ENCODE results near the gene DAGLB.
A peak's percentile ranks its signal among the peaks of the same experiment; 100 is the strongest.
"Not testable (repeated sequence)": the region's sequence is repeated elsewhere in the genome, so short reads cannot be mapped to it uniquely, and the experiment has no call there.

The DAGLB gene, protein sequence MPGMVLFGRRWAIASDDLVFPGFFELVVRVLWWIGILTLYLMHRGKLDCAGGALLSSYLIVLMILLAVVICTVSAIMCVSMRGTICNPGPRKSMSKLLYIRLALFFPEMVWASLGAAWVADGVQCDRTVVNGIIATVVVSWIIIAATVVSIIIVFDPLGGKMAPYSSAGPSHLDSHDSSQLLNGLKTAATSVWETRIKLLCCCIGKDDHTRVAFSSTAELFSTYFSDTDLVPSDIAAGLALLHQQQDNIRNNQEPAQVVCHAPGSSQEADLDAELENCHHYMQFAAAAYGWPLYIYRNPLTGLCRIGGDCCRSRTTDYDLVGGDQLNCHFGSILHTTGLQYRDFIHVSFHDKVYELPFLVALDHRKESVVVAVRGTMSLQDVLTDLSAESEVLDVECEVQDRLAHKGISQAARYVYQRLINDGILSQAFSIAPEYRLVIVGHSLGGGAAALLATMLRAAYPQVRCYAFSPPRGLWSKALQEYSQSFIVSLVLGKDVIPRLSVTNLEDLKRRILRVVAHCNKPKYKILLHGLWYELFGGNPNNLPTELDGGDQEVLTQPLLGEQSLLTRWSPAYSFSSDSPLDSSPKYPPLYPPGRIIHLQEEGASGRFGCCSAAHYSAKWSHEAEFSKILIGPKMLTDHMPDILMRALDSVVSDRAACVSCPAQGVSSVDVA

DNA sequence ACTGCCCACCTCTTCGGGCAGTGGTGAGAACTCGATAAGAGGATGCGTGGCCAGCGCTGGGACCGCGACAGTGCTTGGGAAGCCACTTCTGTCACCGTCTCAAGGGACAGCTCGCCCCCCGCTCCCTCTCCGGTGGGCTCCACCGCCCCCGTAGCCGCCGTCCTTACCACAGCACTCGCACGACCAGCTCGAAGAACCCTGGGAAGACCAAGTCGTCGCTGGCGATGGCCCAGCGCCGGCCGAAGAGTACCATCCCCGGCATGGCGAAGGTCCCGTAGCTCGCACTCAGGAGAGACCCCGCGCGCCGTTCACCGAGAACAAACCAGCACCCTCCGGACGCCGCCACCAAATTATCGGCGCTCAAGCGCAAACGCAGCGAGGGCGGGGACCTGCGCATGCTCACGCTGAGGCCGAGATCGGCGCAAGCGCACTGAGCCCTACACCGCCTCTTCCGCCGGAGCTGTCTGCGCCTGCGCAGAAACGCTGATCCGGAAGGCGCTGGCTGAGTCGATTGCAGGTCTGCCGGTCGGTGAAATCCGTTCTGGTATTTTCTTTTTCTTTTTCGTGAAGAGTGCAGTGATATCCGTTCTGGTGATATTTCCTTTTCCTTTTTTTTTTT lies at the start of gene DAGLB:
TSS of gene DAGLB (minus strand) at position 374 of the 619 bp plus-strand sequence. CDS start at position 262, 112 bp downstream.
- DNase-seq, result peak; percentile 96

DNA sequence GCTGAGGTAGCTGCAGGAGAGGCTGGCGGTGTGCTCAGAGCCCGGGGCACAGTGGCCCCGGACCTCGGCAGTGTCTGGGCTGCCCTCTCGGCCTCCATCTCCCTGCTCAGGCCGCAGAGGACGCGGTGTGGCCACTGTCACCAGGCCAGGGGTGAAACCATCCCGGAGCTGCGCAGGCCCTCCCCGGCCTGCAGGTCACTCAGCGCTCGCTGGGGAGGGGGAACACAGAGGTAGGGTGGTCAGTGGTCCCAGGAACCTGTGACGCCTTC lies 49.8 kb upstream of the DAGLB start:
- DNase-seq, result no peak

DNA sequence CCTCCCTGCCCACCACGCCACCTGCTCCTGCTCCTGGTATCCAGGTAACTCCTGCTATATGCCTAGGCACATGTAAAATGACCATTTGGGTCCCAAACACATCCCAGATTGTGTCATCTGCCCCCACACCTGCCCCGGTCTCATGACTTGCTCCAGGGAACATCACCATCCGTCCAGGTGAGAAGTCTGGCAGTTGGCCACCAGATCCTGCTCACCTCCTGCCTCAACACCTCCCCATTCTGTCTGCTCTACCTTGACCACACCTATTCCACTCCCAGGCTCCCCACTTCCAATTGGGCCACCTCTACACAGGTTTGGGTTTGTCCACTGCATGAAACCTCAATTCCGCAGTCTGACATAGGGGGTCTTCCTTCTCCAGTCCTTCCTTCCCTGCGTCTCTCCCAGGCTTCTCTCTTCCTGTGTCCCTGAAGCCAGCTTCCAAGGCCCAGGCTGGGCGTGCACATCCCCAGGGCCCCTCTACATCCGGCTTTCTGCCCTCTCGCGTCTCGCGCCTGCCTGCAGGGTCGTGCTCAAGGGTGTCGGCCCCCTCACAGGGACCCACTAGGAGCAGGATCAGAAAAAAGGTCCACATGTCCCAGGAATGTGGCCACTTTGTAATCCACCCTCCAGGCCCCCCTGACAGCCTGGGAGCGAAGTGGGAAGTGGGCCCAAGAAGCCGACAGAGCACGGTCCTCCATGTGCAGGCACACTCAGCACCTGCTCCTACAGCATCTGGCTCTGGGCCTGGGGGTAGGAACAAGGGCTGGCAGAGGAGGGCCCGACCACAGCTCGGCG lies 49.3 kb upstream of the DAGLB start:
- DNase-seq, result no peak

DNA sequence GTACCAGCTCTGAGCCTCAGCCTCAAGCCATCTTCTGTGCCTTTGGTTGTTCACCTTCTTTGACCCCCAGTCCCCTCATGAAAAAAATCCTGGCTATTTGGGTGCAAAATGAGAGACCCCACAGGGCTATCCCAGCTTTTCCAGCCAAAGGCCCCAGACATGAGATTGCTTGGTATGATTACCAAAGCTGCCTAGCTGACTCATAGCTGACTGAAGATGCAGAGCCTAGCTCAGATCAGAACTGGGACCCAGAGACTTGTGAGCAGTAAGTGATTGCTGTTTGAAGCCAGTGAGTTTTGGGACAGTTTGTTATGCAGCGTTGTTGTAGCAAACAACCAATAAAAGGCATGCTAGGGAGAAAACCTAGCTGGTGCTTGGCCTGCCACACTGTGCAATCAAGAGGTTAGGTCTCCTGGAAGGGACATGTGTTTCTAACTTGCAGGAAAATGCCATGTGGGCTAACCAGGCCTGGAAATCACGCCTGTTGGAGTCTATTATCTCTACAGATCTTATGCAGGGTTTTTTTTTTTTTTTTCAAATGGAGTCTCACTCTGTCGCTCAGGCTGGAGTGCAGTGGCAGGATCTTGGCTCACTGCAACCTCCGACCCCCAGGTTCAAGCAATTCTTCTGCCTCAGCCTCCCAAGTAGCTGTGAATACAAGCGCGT lies 48.0 kb upstream of the DAGLB start:
- no peak for DNase-seq

DNA sequence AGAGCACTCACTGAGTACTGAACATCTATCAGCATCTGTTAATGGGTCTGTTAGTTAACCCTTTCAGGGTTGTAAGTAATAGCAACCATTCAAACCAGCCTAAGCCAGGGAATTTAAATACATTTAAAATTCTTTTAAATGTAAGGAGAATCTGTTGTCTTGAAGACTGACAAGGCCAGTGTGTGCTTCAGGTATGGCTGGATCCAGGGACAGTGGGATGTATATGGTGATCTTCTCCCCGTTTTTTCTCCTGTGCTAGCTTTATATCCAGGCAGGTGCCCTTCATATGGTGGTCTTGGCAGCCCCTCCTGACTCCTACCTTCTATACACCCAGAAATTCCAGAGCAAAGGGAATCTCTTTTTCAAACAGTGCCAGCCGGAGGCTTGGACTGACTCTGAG lies 46.6 kb upstream of the DAGLB start:
- no peak for DNase-seq

DNA sequence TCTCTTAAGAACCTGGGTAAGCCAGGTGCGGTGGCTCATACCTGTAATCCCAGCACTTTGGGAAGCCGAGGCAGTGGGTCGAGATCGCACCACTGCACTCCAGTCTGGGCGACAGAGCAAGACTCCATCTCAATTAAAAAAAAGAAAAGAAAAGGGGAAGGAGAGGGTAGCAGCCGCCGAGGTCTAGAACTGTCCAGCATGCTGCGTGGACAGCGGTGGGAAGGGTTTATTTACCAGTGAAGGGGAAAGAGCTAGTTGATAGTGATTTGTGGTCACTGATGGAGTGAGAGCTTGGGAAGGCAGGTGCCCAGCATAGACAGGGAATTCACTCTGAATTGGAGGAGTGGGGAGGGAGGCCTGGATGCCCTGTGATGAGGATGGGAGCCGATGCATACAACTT lies 43.4 kb upstream of the DAGLB start:
- no peak for DNase-seq

DNA sequence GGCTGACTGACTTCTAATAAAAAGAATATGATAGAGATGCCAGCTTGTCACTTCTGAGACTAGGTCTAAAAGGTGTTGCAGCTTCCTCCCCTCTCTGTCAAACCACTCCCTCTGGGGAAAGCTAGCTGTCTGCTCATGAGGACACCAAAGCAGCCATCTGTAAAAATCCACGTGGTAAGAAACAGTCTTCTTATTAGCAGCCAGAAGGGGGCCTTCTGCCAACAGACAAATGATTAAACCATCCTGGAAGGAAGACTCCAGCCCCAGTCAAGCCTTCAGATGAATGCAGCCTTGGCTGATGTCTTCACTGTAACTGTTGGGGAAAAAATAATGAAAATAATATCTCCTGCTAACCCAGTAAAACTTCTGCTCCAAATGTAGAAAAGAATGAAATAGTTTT lies 41.9 kb upstream of the DAGLB start:
- DNase-seq, result no peak

DNA sequence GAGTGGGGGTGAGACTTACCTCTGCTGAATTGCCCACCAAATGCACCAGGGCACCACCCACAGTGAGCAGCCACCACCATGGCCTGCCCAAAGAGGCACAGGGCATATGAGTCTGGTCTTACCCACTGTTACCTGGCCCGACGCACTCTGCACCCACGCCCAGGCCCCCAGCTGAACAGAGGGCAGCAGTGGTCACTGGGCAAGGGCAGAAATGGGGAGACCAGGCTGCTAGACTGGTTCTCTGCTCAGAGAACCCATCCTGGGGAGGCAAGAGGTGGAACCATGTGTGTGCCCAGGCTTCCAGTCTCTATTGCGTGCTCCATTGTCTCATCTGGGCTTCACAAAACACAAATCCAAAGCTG lies 39.4 kb upstream of the DAGLB start:
- DNase-seq, result no peak

DNA sequence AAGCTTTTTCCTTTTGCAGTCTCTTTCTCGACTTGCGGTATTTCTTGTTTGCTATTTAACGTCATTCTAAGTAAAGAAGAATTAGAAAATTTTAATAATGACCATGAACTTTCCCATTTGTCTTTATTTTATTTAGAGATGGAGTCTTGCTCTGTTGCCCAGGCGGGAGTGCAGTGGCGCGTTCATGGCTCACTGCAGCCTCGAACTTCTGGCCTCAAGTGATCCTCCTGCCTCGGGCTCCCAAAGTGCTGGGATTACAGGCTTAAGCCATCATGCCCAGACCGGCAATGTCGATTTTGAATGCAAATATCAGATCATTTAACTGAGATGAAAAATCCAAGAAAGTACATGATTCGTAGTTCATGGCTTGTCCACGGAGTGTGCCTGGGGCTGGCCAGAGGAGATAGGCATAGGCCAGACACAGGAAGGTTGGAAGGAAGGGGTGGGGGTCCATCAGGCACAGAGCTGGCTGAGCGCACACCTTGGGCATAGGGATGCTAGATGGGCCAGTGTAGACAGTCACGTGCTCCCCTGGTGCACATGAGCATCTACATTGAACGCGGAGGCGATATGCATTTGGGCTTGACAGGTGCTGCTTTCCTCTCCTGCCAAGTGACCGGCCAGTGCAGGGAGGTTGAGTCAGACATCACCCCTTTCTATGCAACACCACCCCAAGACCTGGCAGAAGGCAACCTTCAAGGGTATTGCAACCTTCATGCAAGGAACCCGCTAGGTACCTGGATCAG lies 38.9 kb upstream of the DAGLB start:
- no peak for DNase-seq

DNA sequence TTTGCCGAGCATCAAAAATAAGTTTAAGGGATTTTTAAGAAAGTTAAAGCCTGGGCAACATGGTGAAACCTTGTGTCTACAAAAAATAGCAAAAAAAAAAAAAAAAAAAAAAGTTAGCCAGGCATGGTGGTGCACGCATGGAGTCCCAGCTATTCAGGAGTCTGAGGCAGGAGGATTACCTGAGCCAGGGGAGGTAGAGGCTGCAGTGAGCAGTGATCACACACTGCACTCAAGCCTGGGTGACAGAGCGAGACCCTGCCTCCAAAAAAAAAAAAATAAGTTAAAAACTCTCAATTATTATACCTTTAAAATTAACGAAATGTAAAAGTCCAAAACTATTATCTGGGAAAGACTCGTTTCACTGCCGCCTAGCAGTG lies 35.0 kb upstream of the DAGLB start:
- DNase-seq, result no peak

DNA sequence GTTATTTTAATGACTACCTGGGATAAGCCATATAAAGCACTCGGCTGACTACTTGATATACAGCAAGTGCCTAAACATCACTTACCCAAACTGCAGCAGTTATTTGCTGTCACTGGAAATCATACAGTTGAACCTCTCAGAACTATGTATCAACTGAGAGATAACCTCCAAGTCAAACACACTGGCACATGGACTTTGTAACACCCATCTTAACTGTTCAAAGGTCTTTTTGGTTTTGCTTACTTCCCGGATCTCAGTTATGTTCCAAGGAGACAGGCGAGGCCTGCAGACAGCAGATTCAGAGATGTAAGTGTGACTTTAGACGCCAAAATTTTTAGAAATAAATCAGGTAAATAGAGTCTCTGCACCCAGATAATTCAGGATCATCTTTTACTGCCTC lies 34.6 kb upstream of the DAGLB start:
- DNase-seq, result no peak

DNA sequence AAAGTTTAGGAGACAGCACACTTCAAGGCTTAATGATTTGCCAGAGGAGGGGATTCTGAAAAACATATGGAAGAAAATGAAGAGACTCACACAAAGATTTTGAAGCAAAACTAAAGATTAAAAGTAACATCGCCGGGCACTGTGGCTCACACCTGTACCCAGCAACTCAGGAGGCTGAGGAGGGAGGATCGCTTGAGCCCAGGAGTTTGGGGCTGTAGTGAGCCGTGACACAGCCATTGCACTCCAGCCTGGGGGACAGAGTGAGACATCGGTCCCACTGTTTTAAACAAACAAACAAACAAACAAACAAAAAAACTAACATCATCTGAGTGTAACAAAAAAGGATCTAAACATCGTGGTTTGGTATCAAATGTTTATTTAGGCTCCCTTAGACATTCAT lies 33.7 kb upstream of the DAGLB start:
- no peak for DNase-seq

DNA sequence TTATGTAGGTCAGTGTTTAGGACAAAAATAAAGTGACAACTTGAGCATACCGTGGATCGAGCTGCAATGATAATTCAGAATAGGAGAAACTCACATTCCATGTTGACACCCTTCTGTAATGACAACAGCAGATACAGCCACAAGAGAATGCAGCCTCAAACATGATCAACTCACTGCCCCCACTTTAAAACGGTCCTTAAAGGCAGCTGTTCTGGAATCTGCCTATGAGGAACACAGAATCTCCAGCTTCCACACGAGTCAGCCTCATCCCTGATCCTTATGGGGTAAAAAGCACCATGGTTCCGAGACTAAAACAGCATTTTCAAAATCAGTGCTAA lies 32.5 kb upstream of the DAGLB start:
- DNase-seq, result no peak

DNA sequence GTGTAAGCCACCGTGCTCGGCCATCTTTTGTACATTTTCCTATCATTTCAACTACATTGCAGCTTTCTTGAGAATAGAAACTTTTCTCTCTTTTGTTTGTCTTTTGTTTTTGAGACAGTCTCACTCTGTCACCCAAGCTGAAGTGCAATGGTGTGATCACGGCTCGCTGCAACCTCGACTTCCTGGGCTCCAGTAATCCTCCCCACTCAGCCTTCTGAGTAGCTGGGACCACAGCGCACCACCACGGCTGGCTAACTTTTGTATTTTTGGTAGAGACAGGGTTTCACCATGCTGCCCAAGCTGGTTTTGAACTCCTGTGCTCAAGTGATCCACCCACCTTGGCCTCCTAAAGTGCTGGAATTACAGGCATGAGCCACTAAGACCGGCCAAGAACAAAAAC lies 31.3 kb upstream of the DAGLB start:
- no peak for DNase-seq

DNA sequence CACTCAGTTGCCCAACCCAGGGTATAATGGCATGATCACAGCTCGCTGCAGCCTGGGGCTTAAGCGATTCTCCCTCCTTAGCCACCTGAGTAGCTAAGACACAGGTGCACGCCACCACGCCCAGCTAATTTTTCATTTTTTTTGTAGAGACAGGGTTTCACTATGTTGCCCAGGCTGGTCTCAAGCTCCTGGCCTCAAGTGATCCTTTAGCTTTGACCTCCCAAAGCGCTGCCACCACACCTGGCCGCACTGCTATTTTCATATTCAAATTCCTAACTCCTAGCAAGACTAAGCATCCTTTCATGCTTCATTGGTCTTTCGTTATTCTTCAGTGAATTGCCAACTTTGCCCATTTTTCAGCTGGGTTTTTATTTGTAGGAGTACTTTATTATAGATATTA lies 30.4 kb upstream of the DAGLB start:
- DNase-seq, result no peak

DNA sequence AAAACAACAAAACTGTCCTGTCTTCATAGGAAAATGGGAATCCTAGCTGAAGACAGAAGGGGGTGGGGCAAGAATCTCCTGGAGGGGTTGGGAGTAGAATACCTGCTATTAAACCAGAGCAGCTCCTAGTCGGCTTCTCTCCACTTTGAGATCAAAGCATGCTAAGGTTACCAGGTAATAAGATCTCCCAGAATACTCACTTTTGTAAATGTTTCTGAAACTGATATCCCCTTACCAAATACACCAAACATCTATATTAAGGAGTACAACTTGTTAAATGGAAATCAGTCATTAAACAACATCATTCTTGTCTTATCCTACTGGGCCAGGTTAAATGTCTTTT lies 29.5 kb upstream of the DAGLB start:
- DNase-seq, result no peak

DNA sequence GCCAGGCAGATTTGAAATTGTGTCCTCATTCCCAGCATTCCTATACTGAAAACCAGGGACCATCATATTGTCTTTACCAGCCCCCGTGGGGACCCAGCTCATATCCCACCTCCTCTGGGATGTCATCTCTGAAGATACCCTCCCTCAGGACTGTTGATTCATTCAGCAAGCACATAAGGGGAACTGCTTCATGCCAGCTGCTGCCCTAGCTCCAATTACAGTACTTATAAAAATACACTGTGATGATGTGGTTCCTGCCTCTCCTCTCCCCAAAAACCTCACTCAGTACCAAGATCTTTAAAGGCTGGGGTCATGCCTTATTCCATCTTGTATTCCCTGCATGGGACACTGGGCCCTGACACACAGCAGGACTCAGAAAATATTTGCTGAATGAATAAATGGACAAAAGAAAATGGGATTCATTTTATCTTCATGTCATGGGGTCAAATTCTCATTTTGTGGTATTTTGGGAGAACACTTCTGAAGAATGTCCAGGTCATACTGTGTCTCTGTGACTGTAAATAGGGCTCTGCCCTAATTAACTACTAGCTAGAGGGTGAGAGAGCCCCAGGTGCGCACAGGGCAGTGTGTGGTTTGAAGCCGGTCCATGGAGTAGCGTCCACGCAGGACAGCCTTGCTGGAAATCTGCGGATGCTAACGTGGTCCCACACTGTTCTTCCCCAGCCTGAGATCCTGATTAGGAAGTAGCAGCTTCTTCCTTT lies 29.0 kb upstream of the DAGLB start:
- DNase-seq, result no peak

DNA sequence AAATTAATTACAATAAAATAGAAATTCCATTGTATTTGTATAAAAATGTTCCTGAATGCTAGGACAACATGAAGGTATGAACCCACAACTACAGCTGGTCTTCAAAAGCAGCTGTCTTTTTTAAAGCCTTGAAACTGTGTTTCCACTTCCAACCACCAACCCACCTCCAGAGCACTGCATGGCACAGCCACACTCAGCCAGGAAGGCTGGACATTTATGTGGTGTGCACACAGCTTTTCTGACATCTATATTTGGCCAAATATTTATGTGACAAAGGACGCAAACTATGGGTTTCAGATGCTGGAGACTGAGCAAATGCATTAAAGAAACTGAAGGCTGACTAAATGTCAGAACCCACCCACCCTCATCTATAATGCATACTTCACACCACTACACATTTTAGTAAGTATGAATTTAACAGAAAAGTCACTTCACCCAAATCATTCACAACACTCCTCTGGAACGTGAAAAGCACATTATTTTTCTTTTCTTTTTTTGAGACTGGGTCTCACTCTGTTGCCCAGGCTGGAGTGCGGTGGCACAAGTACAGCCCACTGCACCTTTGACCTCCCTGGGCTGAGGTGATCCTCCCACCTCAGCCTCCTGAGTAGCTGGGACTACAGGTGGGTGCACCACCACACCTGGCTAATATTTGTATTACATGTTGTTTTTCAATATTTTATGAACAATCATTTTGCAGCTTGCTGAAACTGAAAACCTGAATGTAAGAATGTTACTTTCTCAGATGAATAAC lies 27.9 kb upstream of the DAGLB start:
- DNase-seq, result no peak

DNA sequence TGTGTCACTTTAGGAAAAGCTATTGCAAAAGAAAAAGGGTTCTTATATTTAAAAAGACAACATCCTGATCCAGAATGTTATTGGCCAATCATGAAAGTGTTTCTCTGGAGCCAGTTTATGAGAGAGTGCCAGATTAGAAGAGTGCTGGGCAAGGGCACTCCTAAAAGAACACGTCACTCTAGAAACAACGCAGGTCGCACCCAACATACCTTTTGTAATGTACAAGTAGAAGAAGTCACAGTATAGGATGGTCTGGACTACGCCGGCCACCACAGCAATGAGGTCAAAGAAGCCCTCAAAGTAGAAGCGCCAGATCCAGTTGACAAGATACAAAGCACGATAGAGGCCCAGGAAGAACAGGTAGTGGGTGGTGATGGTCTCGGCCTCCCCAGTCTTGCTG lies 18.1 kb upstream of the DAGLB start:
- no peak for DNase-seq

DNA sequence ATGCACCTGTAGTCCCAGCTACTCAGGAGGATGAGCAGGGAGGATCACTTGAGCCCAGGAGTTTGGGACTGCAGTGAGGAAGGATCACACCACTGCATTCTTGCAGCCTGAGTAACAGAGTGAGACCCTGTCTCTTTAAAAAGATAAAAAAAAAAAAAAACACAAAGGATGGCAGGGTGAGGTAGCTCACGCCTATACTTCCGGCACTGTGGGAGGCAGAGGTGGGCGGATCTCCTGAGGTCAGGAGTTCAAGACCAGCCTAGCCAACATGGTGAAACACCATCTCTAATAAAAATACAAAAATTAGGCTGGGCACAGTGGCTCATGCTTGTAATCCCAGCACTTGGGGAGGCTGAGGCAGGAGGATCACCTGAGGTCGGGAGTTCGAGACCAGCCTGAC lies 15.9 kb upstream of the DAGLB start:
- not testable (repeated sequence) for DNase-seq

DNA sequence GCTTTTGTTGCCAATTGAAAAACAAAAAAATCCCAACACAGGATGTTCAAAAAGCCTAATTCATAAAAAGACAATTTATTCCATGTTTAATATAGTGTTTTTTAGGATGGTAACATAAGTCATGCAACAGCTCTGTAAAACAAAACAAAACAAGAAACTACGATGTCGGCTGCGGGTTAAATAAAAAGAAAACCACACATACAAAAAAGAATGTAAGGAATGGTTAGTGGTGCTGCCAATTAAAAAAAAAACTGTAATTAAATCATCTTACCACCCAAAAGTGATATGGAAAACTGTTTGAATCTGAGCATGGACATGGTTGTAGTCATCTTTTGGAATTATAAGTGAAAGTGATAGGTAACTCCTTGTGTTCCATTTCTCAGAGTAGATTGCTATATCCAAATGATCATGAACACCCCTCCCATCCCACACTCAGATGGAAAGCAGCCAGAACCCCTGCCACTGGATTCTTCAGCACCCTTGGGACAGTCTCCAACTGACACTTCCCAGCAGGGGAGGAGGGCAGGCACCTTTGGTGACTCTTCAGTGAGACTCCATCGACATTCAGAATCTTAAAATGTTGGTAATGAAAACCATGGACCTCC lies 14.3 kb upstream of the DAGLB start:
- no peak for DNase-seq
